Thoracic aorta (tissue), 2 donors: ENCODE data around the gene SLC25A6. TPM values are rescaled to one million over a fixed set of nuclear protein-coding genes. Genes with fewer than 3 reads are reported as not detected.

Source experiments
- ATAC-seq: fragments of 150-250 bp; one replicate; pipeline ENCODE4 v1.8.0; 2017; ENCODE audit warnings: low read depth; ENCODE audit not compliant: insufficient number of reproducible peaks, low FRiP score
- DNase-seq: peaks from one replicate; pipeline ENCODE4 v3.0.0-alpha.2; 2020; ENCODE audit warnings: low spot score
- H3K27ac ChIP-seq, 2 donors: fragments of 200-600 bp; sonication (generic); 1 replicate in 1 of 2; 2 replicates in 1 of 2; pipeline ENCODE4 v1.5.1; 2016; ENCODE audit warnings: mild to moderate bottlenecking in 2 of 2, moderate library complexity in 2 of 2
- H3K27me3 ChIP-seq: fragments of 200-600 bp; sonication (generic); replicated peaks from 2 replicates; pipeline ENCODE4 v1.6.0; 2016; ENCODE audit warnings: mild to moderate bottlenecking; ENCODE audit not compliant: insufficient read depth
- H3K36me3 ChIP-seq: fragments of 200-600 bp; sonication (generic); one replicate; pipeline ENCODE4 v1.5.1; 2016
- H3K4me1 ChIP-seq, 2 donors: fragments of 200-600 bp; sonication (generic); 1 replicate in 1 of 2; 2 replicates in 1 of 2; pipeline versions ENCODE4 v1.5.1 to v1.6.0; 2016; ENCODE audit warnings: low read depth in 2 of 2, mild to moderate bottlenecking in 1 of 2; ENCODE audit not compliant: control insufficient read depth in 1 of 2
- H3K4me3 ChIP-seq: fragments of 200-600 bp; sonication (generic); 2 replicates; pipeline ENCODE4 v1.5.1; 2016; ENCODE audit warnings: mild to moderate bottlenecking
- H3K9me3 ChIP-seq: fragments of 200-600 bp; sonication (generic); 2 replicates; pipeline ENCODE4 v1.5.1; 2016
- CTCF ChIP-seq: fragments of 200-600 bp; sonication (generic); IDR thresholded peaks from one replicate; pipeline ENCODE4 v1.5.1; 2019; ENCODE audit warnings: antibody characterized with exemption
- total RNA-seq, 2 donors: library from RNA; depleted of rRNA; stranded (reverse); fragments of >200 nt; gene quantifications; one replicate each; pipeline versions ENCODE4 v1.1.0 to v1.2.3, GENCODE V29; 2016

The SLC25A6 gene
- total RNA-seq, 2 donors from 2014 or later: 172 to 211 TPM

- DNase-seq: no peak
- ATAC-seq: no peak
- TF ChIP-seq CTCF: no peak
These were observed 50.2 kb downstream of the SLC25A6 start for GRCh38 chrX:1341545-1342184.

GRCh38 chrX:1336948-1337779 lies 54.7 kb downstream of the SLC25A6 start:
- no peaks in the 10 kb centered on the region for H3K4me1 ChIP-seq
- peak overlapping the region; percentile 75 for H3K4me3 ChIP-seq
- H3K27ac ChIP-seq: peak overlapping the region in 1 of 2 donors; percentile 4
- DNase-seq (no peak), ATAC-seq (no peak)
- H3K9me3 ChIP-seq: no peaks in the 10 kb centered on the region
- no peak for TF ChIP-seq CTCF
- no peaks in the 10 kb centered on the region for H3K27me3 ChIP-seq
- H3K36me3 ChIP-seq: no peaks in the 10 kb centered on the region

More at GRCh38 chrX:1341545-1342184, 50.2 kb downstream of the SLC25A6 start:
- no peaks in the 10 kb centered on the region for H3K9me3 ChIP-seq
- no peaks in the 10 kb centered on the region for H3K4me1 ChIP-seq
- H3K27ac ChIP-seq: no peak overlapping the region
- no peak overlapping the region for H3K4me3 ChIP-seq
- H3K36me3 ChIP-seq: no peaks in the 10 kb centered on the region
- no peaks in the 10 kb centered on the region for H3K27me3 ChIP-seq

- DNase-seq (peak; percentile 15), ATAC-seq (no peak)
- Histone ChIP-seq H3K9me3 (no peaks in the 10 kb centered on the region), H3K4me3 (peak within 1 kb of the TSS; percentile 75), H3K27ac (peak within 1 kb of the TSS in 1 of 2 donors; percentile 4), H3K27me3 (no peaks in the 10 kb centered on the region), H3K36me3 (no peaks in the 10 kb centered on the region), H3K4me1 (no peaks in the 10 kb centered on the region)
- TF ChIP-seq CTCF: no peak
These were observed 55.5 kb downstream of the SLC25A6 start, which contains the start of gene IL3RA for GRCh38 chrX:1336331-1336943. Gene IL3RA (plus strand): TSS chrX:1336785. CDS start chrX:1341766, 4,981 bp downstream.

Other genes with a start within 250 kb of the SLC25A6 start
- gene CRLF2, start 179.5 kb downstream of the SLC25A6 start, total RNA-seq: 1 to 10 TPM in 1 of 2 donors, not detected in 1; 1.8 TPM
- gene CSF2RA, start 123.3 kb downstream of the SLC25A6 start, total RNA-seq: 10 to 100 TPM; 11.0 to 19.4 TPM
- gene IL3RA, start 55.3 kb downstream of the SLC25A6 start, total RNA-seq: 10 to 100 TPM in 1 of 2 donors, 1 to 10 TPM in 1; 7.3 to 13.5 TPM
- gene ASMTL, start 60.8 kb upstream of the SLC25A6 start, total RNA-seq: 10 to 100 TPM; 30.8 to 43.5 TPM
- 1 to 10 TPM; 4.0 to 4.2 TPM for gene P2RY8, start 145.1 kb upstream of the SLC25A6 start, total RNA-seq
- gene AKAP17A, start 199.5 kb upstream of the SLC25A6 start, total RNA-seq: 10 to 100 TPM; 53.3 to 71.5 TPM
- gene ASMT, start 222.9 kb upstream of the SLC25A6 start, total RNA-seq: not detected